MM.1S (cell line): Measurements from ENCODE around the gene KRT23.

ENCODE experiments used
- DNase-seq: peaks from one replicate; pipeline ENCODE4 v3.0.0-alpha.2; 2015
- H2AFZ ChIP-seq: fragments of 300-600 bp; sonication (generic); 2 replicates; pipeline ENCODE4 v1.6.0; 2016; ENCODE audit warnings: antibody characterized with exemption, low read length
- H3F3A ChIP-seq: fragments of 300-600 bp; sonication (generic); 2 replicates; pipeline ENCODE4 v1.6.1; 2016; ENCODE audit warnings: mild to moderate bottlenecking, antibody characterized with exemption, low read length, moderate library complexity, mixed read lengths; ENCODE audit not compliant: insufficient read depth
- H3K27ac ChIP-seq: fragments of 300-600 bp; sonication (generic); 2 replicates; pipeline ENCODE4 v1.5.1; 2016; ENCODE audit warnings: mild to moderate bottlenecking, low read length
- H3K27me3 ChIP-seq: fragments of 300-600 bp; sonication (generic); replicated peaks from 2 replicates; pipeline ENCODE4 v1.6.0; 2016; ENCODE audit warnings: low read length; ENCODE audit not compliant: insufficient read depth
- H3K36me3 ChIP-seq: fragments of 300-600 bp; sonication (generic); replicated peaks from 2 replicates; pipeline ENCODE4 v1.6.1; 2016; ENCODE audit warnings: mild to moderate bottlenecking, low read length, mixed read lengths; ENCODE audit not compliant: insufficient read depth
- H3K4me1 ChIP-seq: fragments of 300-600 bp; sonication (generic); 2 replicates; pipeline ENCODE4 v1.6.1; 2016; ENCODE audit warnings: low read length, mixed read lengths
- H3K4me2 ChIP-seq: fragments of 300-600 bp; sonication (generic); 2 replicates; pipeline ENCODE4 v1.6.0; 2016; ENCODE audit warnings: low read depth, low read length
- H3K4me3 ChIP-seq: fragments of 300-600 bp; sonication (generic); 2 replicates; pipeline ENCODE4 v1.5.1; 2016; ENCODE audit warnings: low read length, mixed read lengths
- H3K79me2 ChIP-seq: fragments of 300-600 bp; sonication (generic); 2 replicates; pipeline ENCODE4 v1.6.1; 2016; ENCODE audit warnings: mixed run types, low read length, mixed read lengths
- H3K9ac ChIP-seq: fragments of 300-600 bp; sonication (generic); 2 replicates; pipeline ENCODE4 v1.6.1; 2016; ENCODE audit warnings: low read length, mixed read lengths
- H3K9me2 ChIP-seq: fragments of 300-600 bp; sonication (generic); replicated peaks from 2 replicates; pipeline ENCODE4 v1.6.1; 2016; ENCODE audit warnings: mild to moderate bottlenecking, low read length, mixed read lengths; ENCODE audit not compliant: insufficient read depth
- H3K9me3 ChIP-seq: fragments of 300-600 bp; sonication (generic); replicated peaks from 2 replicates; pipeline ENCODE4 v1.6.1; 2016; ENCODE audit warnings: mild to moderate bottlenecking, low read length, mixed read lengths; ENCODE audit not compliant: insufficient read depth
- H4K20me1 ChIP-seq: fragments of 300-600 bp; sonication (generic); 2 replicates; pipeline ENCODE4 v1.6.1; 2016; ENCODE audit warnings: mild to moderate bottlenecking, low read length, moderate library complexity, mixed read lengths; ENCODE audit not compliant: insufficient read depth
- EZH2 ChIP-seq: fragments of 300-600 bp; sonication (generic); optimal IDR thresholded peaks from 2 replicates; pipeline ENCODE3; 2017; ENCODE audit warnings: low read depth, mild to moderate bottlenecking, antibody characterized with exemption, low read length, mixed read lengths
- EZH2phosphoT487 ChIP-seq: fragments of 300-600 bp; sonication (generic); IDR thresholded peaks from 2 replicates; pipeline ENCODE4 v1.6.1; 2018; ENCODE audit warnings: antibody characterized with exemption, low read length
- TF ChIP-seq, protein P1 (sequence below): fragments of 300-600 bp; sonication (generic); IDR thresholded peaks from 2 replicates; pipeline ENCODE4 v1.5.1; 2016; ENCODE audit warnings: antibody characterized with exemption, low read length, mixed read lengths

The KRT23 gene

DNA sequence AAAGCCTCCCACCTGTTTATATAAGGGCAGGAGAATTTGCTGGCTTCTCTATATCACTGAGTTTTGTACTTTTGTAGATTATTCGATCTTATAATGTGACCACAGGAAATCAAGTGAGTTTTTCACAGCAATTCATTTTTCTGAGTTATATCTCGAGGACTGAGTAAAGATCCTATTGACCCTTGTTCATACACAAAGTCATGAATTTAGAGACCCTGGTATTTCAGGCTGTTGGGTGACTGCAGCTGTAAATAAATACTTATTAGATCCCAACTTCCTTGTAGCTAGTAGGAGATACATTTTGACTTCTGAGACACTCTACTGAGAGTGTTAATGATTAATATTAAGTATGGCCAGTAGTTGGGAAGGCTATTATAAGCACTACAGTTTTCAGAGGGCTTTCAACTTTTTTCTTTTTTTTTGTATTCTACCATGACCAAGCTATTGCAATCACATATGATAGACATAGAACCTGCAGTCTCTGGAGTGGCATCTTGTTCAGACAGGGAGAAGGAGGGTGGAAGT is 49.2 kb downstream of the KRT23 start:
- H3K79me2 ChIP-seq = no peaks in the 10 kb centered on the region
- H3K4me2 ChIP-seq = no peak overlapping the region
- H3K9me3 ChIP-seq = no peaks in the 10 kb centered on the region
- no peak overlapping the region for H3K9ac ChIP-seq
- no peak for DNase-seq
- no peak overlapping the region for H3K4me3 ChIP-seq
- no peaks in the 10 kb centered on the region for H3F3A ChIP-seq
- no peak for TF ChIP-seq EZH2phosphoT487
- TF ChIP-seq, protein P1, sequence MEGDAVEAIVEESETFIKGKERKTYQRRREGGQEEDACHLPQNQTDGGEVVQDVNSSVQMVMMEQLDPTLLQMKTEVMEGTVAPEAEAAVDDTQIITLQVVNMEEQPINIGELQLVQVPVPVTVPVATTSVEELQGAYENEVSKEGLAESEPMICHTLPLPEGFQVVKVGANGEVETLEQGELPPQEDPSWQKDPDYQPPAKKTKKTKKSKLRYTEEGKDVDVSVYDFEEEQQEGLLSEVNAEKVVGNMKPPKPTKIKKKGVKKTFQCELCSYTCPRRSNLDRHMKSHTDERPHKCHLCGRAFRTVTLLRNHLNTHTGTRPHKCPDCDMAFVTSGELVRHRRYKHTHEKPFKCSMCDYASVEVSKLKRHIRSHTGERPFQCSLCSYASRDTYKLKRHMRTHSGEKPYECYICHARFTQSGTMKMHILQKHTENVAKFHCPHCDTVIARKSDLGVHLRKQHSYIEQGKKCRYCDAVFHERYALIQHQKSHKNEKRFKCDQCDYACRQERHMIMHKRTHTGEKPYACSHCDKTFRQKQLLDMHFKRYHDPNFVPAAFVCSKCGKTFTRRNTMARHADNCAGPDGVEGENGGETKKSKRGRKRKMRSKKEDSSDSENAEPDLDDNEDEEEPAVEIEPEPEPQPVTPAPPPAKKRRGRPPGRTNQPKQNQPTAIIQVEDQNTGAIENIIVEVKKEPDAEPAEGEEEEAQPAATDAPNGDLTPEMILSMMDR = no peak
- H3K9me2 ChIP-seq = no peaks in the 10 kb centered on the region
- no peaks in the 10 kb centered on the region for H4K20me1 ChIP-seq
- H3K4me1 ChIP-seq = no peaks in the 10 kb centered on the region
- no peak overlapping the region for H3K27ac ChIP-seq
- no peaks in the 10 kb centered on the region for H3K36me3 ChIP-seq
- no peak overlapping the region for H2AFZ ChIP-seq
- no peaks in the 10 kb centered on the region for H3K27me3 ChIP-seq

DNA sequence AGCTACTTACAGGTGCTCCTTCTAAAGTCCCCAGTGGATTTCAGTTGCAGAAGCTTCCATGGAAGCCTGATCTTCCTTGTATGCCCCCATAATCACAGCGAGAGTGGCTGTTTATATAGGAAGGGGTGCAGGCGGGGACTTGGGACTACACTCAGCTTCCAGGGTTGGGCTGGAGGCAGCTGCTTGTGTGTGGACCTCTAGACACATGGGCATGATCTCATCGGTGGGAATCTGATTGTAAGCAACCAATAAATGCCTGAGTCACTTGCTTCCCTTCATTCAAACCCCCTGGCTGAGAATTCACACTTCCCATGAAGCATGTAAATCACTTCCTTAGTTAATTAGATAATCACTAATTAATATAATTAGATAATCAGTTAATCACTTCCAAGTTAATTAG is 51.4 kb downstream of the KRT23 start:
- H3K4me2 ChIP-seq = no peak overlapping the region
- no peak overlapping the region for H2AFZ ChIP-seq
- H3K27me3 ChIP-seq = no peaks in the 10 kb centered on the region
- no peaks in the 10 kb centered on the region for H3K79me2 ChIP-seq
- H3K27ac ChIP-seq = no peak overlapping the region
- H4K20me1 ChIP-seq = no peaks in the 10 kb centered on the region
- DNase-seq = no peak
- H3K9me2 ChIP-seq = no peaks in the 10 kb centered on the region
- no peaks in the 10 kb centered on the region for H3F3A ChIP-seq
- no peak overlapping the region for H3K9ac ChIP-seq
- H3K36me3 ChIP-seq = no peaks in the 10 kb centered on the region
- no peak for TF ChIP-seq EZH2phosphoT487
- no peak for TF ChIP-seq EZH2
- TF ChIP-seq, protein P1 = no peak
- H3K4me3 ChIP-seq = no peak overlapping the region
- no peaks in the 10 kb centered on the region for H3K4me1 ChIP-seq
- H3K9me3 ChIP-seq = no peaks in the 10 kb centered on the region

DNA sequence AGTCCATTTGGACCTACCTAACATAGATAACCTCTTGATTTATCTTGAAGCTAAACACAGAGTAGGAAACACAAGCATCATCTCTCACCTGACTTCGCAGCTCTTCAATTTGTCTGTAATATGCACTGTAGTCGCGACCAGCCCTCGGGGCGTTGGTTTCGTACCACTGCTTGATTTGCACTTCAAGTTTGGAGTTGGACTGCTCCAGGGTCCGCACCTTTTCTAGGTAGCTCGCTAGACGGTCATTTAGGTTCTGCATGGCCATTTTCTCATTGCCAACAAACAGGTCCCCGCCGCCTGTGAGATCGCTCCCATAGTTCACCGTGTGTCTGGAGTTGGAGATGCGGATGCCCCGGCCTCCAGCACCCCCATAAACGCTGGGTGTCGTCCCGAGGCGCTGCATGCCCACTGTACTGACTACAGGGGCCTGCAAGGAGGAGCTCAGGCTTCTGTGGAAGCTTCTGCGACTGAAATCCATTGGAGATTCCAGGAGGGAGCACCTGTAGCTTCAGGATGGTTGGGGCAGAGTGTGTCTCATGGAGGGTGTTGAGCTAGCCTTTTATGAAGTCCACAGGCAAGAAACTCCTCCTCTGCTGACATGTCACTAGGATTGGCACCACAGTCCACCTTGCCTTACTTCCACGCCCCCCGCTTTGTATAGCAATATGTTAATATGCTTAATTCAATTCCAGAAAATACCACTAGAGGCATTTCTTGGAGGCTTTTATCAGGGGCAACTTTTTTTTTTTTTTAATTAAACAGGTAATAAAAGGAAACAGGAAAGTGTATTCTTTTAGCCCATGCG is 52.5 kb downstream of the KRT23 start, which contains the start of gene KRT20:
TSS of gene KRT20 (minus strand) at position 535 of the 805 bp plus-strand sequence. CDS start at position 478, 57 bp downstream.
- Histone ChIP-seq H3K4me2 (no peak within 1 kb of the TSS), H4K20me1 (no peaks in the 10 kb centered on the region), H3K9ac (no peak within 1 kb of the TSS), H3K9me2 (no peaks in the 10 kb centered on the region), H3K4me3 (no peak within 1 kb of the TSS), H3K27me3 (no peaks in the 10 kb centered on the region), H3K36me3 (no peaks in the 10 kb centered on the region), H3K4me1 (no peaks in the 10 kb centered on the region), H3K27ac (no peak within 1 kb of the TSS), H3K9me3 (no peaks in the 10 kb centered on the region), H3F3A (no peaks in the 10 kb centered on the region), H3K79me2 (no peaks in the 10 kb centered on the region), H2AFZ (no peak within 1 kb of the TSS)
- DNase-seq = no peak
- TF ChIP-seq EZH2 (no peak), EZH2phosphoT487 (no peak)
- TF ChIP-seq, protein P1 = peak; percentile 18
